ENCODE measurements around the gene STUB1.

Gene STUB1

DNA sequence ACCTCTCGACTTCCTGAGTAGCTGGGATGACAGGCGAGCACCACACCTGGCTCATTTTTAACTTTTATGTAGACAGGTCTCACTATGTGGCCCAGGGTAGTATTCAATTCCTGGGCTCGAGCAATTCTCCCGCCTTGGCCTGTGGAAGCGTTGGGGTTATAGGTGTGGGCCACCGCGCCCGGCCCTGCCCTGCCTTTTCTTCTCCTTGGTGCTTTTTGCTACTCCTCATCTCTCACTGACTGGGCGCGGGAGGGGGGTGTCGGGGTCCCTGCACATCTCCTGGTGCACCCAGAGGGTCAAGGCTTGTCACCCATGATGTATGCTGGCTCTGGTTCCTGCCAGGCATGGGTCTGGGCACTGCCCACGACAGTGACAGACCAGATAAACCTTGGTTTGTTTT lies 35.7 kb upstream of the STUB1 start:
- DNase-seq = no peak

DNA sequence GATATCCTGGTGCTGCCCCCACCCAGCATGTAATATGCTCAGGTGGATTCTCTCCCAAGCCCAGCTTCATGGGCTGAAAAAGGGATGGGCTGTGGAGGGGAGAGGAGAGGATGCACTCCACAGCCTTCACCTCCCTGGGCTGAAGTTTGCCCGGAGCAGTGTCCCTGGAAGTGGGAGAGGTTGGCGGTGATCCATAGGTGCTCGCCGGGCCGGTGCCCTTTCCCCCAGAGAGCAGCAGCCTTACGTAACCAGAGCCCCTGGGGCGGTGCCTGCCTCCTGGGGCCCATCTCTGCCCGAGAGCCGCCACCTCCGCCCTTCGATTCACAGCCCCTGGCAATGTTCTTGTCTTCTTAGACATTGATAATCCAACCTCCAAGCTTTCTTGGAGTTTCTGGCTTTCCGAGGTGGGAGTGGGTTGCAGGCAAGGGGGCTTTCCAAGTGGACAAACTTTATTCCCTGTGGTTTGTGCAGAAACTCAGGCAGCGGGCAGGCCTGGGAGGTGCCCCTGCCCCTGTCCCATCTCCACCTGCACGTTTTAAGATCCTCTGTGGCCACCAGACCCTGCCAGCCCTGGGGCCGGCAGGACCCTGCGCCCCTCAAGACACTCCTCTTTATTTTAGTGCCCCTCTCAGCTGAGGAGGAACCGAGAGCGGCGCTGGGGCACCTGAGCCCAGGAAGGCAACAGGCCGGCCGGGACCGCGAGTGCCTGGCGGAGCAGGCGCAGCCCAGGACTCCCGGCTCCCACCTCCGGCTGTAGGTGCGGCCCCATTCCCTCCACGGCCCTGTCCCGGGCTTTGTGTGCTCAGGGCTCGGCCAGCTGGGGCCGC lies 34.1 kb upstream of the STUB1 start:
- no peak for DNase-seq

DNA sequence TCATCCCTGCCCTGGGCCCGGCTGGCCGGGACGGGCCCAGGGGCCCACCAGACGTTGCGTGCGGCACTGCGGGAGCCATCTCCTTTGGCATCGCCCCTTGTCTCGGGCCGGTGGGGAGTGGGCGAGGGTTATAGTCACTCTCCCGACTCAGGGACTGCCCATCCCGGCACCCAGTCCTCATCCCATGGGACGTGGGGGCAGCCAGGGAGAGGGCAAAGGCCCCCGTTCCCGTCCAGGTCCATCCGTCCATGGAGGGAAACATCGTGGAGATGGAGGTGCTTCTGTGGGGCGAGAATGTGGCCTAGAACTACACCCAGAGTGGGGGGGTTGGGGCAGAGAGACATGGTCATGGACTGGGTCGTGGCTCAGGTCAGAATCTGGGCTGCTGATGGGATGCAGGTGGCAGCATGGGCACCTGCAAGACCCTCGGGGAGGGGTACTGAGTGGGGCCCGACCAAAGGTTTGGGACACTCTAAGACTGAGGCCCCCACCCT lies 33.5 kb upstream of the STUB1 start:
- DNase-seq = no peak

DNA sequence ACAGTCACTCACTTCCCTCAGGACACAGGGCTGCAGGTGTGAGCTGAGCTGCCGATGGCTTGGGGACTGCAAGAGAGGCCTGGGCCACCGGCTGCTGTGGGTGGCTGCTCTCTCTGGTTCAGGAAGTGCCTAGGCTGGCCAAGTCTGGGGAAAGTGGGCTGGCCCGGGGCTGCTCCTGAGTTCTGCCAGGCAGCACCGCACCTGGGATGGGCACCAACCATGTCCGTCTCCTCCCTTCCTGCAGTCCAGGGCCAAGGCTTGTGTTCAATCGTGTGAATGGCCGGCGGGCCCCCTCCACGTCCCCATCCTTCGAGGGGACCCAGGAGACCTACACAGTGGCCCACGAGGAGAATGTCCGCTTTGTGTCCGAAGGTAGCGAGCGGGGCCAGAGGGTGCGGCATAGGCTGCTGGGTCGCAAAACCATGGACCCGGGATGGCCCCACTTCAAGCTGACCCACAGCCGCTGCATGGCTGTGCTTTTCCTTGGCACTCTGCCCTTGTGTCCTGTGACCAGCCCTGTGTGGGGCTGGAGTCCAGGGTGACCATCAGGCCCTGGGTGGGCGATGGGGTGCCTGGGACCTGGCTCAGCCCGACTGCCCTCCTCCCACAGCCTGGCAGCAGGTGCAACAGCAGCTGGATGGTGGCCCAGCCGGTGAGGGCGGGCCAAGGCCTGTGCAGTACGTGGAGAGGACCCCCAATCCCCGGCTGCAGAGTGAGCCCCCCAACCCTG lies 32.9 kb upstream of the STUB1 start:
- DNase-seq = no peak

DNA sequence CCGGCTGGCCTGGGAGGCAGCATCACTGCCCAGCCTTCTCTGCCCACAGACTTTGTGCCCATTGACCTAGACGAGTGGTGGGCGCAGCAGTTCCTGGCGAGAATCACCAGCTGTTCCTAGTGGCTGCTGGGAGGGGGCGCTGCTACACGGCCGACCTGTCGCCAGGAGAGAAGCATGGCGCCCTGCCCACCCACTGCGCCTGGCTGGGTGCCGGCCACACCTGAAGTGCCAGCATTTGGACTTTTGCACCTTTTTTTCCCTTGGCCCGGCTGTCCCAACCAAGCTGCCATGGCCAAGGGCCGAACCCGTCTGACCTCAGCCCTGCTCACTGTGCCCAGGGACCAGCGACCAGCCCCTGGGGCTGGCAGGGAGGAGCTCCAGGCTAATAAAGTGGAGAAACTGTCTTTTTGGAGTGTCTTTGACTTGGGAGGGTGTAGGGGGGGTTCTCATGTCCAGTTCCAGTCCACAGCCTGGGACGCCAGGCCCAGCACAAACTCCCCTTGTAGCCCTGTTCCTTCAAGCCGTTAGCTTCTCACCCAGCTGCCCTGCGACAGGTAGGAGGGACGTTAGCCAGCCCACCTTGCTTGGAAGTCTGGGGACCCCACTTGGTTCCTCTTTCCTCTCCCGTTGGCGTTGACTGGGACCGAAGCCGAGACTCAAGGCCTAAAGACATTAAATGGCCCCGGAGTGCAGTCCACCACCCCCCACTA lies 32.0 kb upstream of the STUB1 start:
- peak; percentile 22 for DNase-seq

DNA sequence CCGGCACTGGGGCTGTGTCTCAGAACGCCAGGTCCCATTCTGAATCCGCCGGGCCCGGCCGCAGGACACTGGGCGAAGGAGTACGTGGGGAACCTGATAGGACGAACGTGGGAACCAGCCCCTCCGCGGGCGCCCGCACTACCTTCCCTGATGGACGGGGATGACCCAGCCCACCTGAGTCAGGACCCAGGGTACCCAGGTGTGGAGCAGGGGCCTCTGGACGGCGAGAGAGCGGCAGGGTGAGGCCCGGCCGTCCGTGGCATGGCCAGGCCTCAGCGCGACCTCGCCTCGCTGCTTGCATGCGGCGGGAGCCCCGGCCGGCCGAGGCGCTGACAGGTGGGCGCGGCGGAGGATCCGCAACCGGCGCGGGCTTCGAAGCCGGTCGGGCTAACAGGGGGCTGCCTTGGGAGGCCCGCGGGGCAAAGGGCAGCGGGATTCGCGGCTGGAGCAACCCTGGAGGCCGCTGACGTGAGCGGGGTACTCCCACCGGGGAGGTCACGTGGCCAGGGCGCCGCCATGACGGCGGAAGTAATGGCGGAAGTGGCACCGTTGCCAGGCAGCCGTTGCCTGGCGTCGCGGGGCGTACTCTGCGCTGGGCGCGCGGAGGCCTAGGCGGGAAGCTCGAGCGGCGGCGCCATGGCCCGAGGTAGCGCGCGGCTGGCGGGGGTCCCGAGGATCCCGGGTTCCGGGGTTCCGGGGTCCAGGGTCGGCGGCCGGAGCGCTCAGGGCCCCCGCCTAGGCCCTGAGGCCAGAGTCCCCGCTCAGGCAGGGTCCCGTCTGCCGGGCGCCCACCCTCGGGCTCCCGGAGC lies 31.2 kb upstream of the STUB1 start, which contains the start of gene WDR90:
WDR90 (plus strand) TSS at position 585 of the 809 bp plus-strand sequence; CDS start at position 637, 52 bp downstream.
- peak; percentile 91 for DNase-seq

DNA sequence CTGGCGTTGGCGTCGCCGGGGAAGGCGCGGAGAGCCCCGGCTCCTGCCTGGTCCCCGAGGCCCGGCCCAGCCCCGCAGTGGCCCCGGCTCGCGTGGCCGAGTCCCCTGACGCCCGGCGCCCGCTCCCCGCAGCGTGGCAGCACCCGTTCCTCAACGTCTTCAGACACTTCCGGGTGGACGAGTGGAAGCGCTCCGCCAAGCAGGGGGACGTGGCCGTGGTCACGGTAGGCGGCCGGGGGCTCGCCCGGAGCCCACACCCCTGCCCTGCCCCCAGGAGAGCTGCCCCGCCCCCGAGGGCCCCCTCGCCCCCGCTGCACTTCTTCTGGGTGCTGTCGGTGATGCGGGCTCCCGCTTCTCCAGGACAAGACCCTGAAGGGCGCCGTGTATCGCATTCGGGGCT lies 30.6 kb upstream of the STUB1 start:
- no peak for DNase-seq

DNA sequence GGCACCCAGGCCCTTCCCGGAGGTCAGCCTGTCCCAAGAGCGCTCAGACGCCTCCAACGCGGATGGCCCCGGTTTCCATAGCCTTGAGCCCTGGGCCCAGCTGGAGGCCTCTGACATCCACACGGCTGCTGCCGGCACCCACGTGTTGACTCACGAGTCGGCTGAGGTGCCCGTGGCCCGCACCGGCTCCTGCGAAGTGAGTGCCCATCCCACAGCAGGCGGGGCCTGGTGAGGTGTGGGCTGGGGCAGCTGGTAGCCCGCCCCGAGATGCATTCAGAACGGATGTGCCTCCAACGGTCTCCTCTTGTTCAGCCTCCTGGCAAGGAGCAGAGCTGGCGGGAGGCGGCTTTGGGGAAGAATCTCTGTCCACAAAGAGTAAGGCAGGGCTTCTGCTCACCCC lies 28.4 kb upstream of the STUB1 start:
- DNase-seq = no peak

DNA sequence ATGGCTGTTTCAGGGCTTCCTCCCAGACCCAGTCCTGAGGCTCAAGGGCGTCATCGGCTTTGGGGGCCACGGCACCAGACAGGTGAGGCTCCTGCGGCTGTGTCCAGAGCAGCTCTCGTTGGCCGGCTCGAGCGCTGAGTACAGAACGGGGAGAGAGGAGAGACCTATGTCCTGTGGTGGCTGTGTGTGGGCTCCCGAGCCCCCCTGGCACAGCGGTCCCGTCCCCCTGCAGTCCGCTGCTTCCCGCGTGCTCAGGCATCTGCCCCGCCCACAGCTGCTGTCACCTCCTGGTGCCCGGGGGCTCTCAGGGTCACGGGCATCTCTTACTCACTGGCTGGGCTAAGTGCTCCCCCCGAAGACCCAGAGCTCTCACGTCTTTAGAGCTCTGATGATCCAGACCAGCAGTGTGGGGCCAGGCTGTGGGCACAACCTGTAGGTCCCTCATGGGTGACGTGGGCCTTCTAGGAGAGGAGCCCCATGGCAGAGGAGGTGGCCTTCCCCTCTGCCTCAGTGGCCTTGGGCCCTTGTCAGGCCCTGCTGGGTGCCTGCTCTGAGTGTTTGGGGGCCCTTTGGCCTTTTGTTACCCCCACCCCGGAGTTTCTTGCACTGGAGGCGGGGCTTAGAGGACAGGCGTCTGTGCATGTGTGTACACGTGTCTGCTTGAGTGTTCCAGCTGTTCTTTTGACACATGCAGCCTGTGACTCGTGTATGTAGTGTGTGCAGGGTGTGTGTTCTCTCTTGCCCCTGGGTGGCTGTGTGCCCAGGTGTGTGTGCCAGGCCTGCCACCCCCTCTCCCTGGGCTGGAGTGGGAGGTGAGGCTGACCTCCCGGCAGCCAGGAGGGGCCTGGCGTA lies 27.5 kb upstream of the STUB1 start:
- no peak for DNase-seq

DNA sequence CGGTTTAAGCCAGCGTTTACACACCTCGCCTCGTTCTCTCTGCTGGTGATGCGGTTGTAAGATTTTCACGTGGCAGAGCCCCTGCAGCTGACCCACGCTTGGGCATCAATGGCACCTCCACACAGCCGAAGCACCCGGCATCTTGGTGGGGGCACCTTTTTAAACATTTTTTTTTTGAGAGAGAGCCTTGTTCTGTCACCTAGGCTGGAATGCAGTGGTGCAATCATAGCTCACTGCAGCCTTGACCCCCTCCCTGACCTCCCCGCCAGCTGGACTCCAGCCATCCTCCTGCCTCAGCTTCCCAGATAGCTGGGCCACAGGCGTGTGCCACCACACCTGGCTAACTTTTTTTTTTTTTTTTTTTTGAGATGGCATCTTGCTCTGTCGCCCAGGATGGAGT lies 26.2 kb upstream of the STUB1 start:
- no peak for DNase-seq

DNA sequence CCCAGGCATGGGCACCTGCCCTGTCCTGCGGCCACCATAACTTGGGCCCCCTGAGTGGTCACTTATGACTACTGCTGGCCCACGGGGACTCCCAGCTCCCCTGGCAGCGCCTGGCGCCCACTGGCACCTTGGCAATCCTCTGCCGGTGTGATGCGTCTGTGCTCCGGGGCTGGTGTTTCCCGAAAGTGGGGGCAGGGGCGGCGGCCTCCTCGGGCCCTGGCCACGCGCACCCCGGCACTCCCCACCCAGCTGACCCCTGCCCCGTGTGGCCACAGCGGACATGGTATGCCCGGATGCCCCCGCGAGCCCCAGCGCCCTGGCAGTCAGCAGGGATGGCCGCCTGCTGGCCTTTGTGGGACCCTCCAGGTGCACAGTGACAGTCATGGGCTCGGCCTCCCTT lies 22.7 kb upstream of the STUB1 start:
- DNase-seq = no peak

DNA sequence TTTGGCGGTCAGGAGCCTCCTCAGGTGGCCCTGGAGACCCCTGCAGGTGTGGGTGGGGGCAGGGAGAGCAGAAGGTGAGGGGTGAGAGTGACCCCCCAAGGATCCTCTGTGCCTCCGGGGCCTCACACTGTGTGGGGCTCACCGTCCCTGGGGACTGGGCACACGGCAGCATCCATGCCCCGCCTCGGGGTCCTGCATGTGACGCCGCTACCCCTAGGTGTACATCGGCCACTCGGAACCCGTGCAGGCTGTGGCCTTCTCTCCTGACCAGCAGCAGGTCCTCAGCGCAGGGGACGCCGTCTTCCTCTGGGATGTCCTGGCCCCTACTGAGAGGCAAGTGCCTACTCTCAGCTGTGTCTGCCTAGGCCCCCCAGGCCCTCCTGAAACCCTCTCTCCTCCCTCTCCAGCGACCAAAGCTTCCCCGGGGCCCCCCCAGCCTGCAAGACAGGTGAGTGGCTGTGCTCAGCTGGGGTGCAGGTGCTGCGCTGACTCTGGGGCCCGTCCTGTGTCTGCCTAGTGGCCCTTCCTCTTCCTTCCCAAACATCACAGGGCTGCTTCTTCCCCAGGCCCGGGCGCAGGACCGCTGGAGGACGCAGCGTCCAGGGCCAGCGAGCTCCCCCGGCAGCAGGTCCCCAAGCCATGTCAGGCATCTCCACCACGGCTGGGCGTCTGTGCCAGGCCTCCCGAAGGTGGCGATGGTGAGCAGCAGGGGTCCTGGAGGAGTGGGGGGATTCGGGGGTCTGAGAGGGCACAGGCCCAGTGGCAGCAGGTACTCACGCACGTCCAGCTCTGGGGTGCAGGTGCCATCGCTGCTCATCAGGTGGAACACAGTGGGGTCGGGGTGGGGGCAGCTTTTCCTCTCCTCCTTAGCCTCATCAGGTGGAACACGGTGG lies 21.3 kb upstream of the STUB1 start:
- no peak for DNase-seq

DNA sequence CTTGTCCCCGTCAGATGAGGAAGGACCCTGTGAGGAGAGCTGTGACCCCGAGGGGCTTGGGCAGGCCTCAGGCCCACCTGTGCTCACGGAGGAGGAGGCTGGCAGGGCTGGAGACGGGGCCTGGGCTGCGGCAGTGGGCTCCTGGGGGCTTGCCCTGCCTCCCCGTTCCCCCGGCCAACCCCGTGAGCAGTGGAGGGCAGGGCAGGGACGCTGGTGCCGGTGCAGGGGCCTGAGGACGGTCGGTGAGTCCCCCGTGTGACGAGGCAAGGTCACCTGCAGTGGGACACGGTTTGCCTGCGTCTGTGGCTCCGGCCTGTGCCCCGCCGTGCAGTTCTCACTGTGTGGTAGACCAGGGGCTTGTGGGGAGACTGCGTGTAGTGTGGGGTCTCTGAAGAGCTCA lies 20.6 kb upstream of the STUB1 start:
- no peak for DNase-seq

DNA sequence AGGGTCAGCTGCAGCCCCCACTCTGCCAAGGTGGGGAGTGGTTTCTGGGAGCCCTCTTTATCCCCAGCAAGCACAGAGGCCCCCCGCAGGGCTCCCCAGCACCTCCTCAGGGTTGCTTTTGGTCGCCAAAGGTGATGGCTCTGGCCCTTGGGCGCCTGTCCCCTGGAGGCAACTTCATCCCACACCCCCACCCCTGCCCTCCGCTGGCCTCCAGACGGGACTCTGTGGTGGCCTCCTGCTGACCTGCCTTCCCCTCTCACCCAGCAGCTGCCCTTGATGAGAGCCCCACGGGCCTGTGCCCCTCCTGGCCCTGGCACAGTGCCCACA lies 20.1 kb upstream of the STUB1 start:
- DNase-seq = no peak

DNA sequence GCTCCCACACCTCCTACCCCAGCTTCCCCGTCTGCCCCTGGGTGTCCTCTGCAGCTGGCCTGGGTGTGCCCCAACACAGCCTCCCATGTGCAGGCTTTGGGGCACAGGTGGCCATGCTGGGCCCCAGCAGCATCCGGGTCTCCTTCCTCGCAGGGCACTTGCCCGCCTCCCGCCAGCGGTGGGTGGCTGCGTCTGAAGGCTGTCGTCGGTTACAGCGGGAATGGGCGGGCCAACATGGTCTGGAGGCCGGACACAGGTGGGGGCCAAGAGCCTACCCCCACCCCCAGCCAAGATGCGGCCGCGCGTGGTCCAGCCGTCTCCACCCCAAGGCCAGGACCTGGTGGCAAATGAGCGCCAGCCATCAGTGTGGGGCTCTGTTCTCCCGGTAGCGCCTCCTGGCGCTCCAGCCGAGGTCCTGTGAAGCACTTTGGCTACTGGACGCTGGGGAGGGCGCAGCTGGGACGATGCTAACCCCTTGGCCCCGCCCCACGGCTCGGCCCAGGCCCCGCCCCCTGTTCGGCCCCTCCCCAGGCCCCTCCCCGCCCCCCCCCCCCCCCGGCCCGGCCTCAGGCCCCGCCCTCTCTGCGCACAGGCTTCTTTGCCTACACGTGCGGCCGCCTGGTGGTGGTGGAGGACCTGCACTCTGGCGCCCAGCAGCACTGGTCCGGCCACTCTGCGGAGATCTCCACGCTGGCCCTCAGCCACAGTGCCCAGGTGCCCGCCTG lies 19.6 kb upstream of the STUB1 start:
- peak; percentile 76 for DNase-seq

DNA sequence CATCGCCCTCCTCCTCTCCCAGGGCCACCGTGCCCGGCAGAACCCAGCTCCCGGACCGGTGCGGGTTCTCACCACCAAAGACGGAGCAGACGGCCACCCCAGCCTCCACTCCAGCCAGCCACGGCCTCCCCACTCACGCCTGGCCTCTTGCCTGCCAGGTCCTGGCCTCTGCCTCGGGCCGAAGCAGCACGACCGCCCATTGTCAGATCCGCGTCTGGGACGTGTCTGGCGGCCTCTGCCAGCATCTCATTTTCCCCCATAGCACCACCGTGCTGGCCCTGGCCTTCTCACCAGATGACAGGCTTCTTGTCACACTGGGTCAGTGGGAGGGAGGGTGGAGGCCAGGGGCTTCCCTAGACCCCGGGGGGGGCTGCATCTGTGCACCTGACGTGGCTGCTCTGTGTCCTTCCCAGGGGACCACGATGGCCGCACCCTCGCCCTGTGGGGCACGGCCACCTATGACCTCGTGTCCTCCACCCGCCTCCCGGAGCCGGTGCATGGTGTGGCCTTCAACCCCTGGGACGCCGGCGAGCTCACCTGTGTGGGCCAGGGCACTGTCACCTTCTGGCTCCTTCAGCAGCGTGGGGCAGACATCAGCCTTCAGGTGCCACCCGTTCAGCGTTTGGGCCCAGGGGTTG lies 18.9 kb upstream of the STUB1 start:
- DNase-seq = no peak

DNA sequence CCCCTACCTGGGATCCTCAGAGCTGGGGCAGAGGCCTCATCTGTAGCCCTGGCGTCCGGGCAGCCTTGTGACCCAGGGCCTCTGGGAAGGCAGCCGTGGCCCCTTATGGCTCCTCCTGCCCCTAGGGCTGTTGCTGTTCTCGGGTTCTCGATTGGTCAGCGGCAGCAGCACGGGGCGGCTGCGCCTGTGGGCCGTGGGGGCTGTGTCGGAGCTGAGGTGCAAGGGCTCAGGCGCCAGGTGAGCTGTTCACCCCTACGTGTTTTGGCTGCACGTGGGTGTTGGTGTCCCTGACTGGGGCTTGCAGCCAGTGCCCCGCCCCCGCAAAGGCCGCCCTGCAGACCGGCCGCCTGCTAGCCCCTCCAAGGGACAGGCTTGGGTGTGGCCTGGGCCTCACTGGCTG lies 18.1 kb upstream of the STUB1 start:
- no peak for DNase-seq

DNA sequence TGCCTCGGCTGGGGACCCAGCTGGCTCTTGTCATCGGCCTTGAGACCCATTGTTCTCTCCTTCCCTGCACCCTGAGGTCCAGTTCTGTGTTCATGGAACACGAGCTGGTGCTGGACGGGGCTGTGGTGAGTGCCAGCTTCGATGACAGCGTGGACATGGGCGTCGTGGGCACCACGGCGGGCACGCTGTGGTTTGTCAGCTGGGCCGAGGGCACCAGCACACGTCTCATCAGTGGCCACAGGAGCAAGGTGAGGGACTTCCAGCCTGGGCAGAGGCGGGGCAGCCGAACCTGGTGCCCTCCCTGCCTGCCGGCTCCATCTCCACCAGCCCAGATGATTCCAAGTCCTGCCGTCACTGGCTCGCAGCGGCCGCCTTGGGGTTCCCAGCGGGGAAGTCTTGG lies 17.6 kb upstream of the STUB1 start:
- no peak for DNase-seq

DNA sequence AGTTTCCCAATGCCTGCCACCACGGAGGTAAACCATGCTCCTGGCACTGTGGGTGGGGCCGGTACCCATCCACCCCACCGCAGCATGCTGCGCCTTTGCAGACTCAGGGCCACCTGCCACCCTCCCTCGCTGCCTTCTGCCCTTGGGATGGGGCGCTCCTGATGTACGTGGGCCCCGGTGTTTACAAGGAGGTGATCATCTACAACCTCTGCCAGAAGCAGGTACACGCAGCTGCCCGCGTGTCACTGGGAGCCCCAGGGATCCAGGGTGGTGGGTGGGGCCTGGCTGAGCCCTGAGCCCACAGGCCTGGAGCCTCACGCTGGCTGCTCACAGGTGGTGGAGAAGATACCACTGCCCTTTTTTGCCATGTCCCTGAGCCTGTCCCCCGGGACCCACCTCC lies 13.6 kb upstream of the STUB1 start:
- DNase-seq = no peak
